ENCODE data around the gene C1orf21.

Gene C1orf21

GRCh38 chr1:184536246-184536985, 149.6 kb downstream of the C1orf21 start:
- H3K27me3 ChIP-seq (ENCODE audit: insufficient read depth, low read length): no peaks in the 10 kb centered on the region
- no peaks in the 10 kb centered on the region for H3K4me1 ChIP-seq (ENCODE audit: insufficient read depth, low read length)
- H3K36me3 ChIP-seq (ENCODE audit: insufficient read depth, low read length): no peaks in the 10 kb centered on the region
- no peak overlapping the region for H3K9ac ChIP-seq (ENCODE audit: low read depth, low read length)
- no peak overlapping the region for H3K27ac ChIP-seq (ENCODE audit: low read depth, low read length)
- no peak overlapping the region for H3K4me3 ChIP-seq (ENCODE audit: low read length)
- no peaks in the 10 kb centered on the region for H3K9me3 ChIP-seq (ENCODE audit: insufficient read depth, low read depth, low read length)
- 96% methylated on average over 7 of the region's 8 CpGs for WGBS

- Histone ChIP-seq H3K36me3 (ENCODE audit: insufficient read depth, low read length) (0 out of 2 replicates have a peak, but pooled peaks cover 3% of the 10 kb centered on the region), H3K9ac (ENCODE audit: low read depth, low read length) (no peak overlapping the region), H3K9me3 (ENCODE audit: insufficient read depth, low read depth, low read length) (no peaks in the 10 kb centered on the region), H3K4me3 (ENCODE audit: low read length) (no peak overlapping the region), H3K27ac (ENCODE audit: low read depth, low read length) (no peak overlapping the region), H3K27me3 (ENCODE audit: insufficient read depth, low read length) (no peaks in the 10 kb centered on the region), H3K4me1 (ENCODE audit: insufficient read depth, low read length) (no peaks in the 10 kb centered on the region)
- WGBS: 91% methylated on average over 1 of the region's 2 CpGs
These were observed 152.8 kb downstream of the C1orf21 start for GRCh38 chr1:184539580-184539979.

DNA sequence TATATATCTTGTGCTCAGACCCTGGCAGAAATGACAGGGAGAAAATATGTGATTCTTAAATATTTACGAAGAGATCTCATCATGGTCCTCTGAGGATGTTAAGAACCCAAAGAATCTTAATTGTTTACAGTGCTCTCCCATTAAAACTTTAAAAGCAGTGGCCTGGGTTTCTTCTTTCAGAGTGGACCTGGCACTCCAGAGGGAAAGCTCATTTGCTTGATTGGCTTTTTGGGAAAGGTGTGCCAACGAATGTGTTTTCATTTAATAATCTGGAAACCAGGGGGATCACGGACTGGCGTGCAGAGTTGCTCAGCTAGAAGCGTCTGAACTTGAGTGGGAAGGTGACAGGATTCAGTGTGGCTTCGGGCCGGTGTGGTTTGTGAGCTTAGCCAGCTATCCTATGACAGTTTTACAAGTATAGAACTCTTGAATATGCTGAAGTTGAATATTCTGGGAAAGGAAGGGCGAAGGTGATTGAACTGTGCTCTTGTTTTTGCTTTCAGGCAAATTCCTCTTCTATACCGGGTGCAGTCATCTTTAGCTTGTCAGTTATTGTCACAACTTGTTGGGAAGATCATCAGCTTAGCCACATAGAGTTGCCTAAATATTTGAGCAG, 154.8 kb downstream of the C1orf21 start:
- no peaks in the 10 kb centered on the region for H3K27me3 ChIP-seq (ENCODE audit: insufficient read depth, low read length)

GRCh38 chr1:184542291-184542690, 155.5 kb downstream of the C1orf21 start:
- H3K4me1 ChIP-seq (ENCODE audit: insufficient read depth, low read length): no peaks in the 10 kb centered on the region
- 89% methylated on average over 3 of the region's 3 CpGs for WGBS
- H3K9me3 ChIP-seq (ENCODE audit: insufficient read depth, low read depth, low read length): no peaks in the 10 kb centered on the region
- no peak overlapping the region for H3K27ac ChIP-seq (ENCODE audit: low read depth, low read length)
- H3K36me3 ChIP-seq (ENCODE audit: insufficient read depth, low read length): 0 out of 2 replicates have a peak, but pooled peaks cover 3% of the 10 kb centered on the region
- no peak overlapping the region for H3K4me3 ChIP-seq (ENCODE audit: low read length)
- H3K9ac ChIP-seq (ENCODE audit: low read depth, low read length): no peak overlapping the region
- no peaks in the 10 kb centered on the region for H3K27me3 ChIP-seq (ENCODE audit: insufficient read depth, low read length)

More for the DNA sequence above, 154.8 kb downstream of the C1orf21 start:
- 0 out of 2 replicates have a peak, but pooled peaks cover 3% of the 10 kb centered on the region for H3K36me3 ChIP-seq (ENCODE audit: insufficient read depth, low read length)
- H3K27ac ChIP-seq (ENCODE audit: low read depth, low read length): no peak overlapping the region
- H3K4me1 ChIP-seq (ENCODE audit: insufficient read depth, low read length): no peaks in the 10 kb centered on the region
- no peak overlapping the region for H3K9ac ChIP-seq (ENCODE audit: low read depth, low read length)
- no peaks in the 10 kb centered on the region for H3K9me3 ChIP-seq (ENCODE audit: insufficient read depth, low read depth, low read length)
- no peak overlapping the region for H3K4me3 ChIP-seq (ENCODE audit: low read length)
- 94% methylated on average over 9 of the region's 9 CpGs for WGBS

DNA sequence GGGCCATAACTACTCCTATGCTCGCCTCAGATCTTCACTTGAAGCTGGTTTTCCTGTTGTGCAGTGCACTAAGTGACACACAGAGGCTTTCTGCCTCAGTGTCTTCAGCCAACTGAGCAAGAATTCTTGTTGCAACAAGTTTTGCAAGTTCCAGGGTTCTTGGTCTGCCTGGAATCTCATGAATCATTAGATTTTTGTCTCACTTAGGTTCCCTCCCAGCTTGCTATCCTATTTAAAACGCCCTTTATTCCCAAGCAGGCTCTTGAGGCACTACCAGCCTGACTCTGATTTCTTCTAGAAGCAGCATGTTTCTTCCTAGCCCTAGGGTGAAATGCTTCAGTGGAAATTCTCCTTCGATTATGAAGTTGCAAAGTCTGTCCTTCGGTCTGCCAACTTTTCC, 158.8 kb downstream of the C1orf21 start:
- no peaks in the 10 kb centered on the region; the same call in 1 of the 2 replicates for H3K4me1 ChIP-seq (ENCODE audit: insufficient read depth, low read length)
- no peaks in the 10 kb centered on the region for H3K9me3 ChIP-seq (ENCODE audit: insufficient read depth, low read depth, low read length)
- WGBS: 90% methylated on average over 4 of the region's 4 CpGs
- H3K36me3 ChIP-seq (ENCODE audit: insufficient read depth, low read length): 0 out of 2 replicates have a peak, but pooled peaks cover 3% of the 10 kb centered on the region
- H3K9ac ChIP-seq (ENCODE audit: low read depth, low read length): no peak overlapping the region
- no peak overlapping the region for H3K27ac ChIP-seq (ENCODE audit: low read depth, low read length)
- no peaks in the 10 kb centered on the region for H3K27me3 ChIP-seq (ENCODE audit: insufficient read depth, low read length)
- H3K4me3 ChIP-seq (ENCODE audit: low read length): no peak overlapping the region

DNA sequence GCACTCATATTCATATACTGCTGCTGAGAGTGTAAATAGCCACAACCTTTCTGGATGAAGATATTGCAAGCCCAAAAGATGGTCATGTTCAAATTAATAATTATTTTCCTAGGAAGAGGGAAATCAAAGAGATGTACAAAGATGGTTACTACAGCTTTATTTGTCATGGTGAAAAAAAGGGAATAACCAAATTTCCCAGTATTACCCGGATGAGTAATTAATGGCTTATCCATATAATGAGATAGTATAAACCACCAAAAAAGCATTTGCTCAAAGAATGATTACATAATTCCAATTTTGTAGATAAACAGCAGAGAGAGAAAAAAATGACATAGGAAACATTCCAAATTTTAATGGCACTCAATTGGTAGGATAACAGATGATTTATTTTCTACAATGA, 165.6 kb downstream of the C1orf21 start:
- no CpG with 5 or more reads among the region's 1 CpG for WGBS
- H3K27me3 ChIP-seq (ENCODE audit: insufficient read depth, low read length): no peaks in the 10 kb centered on the region
- H3K4me3 ChIP-seq (ENCODE audit: low read length): no peak overlapping the region
- no peak overlapping the region for H3K9ac ChIP-seq (ENCODE audit: low read depth, low read length)
- H3K36me3 ChIP-seq (ENCODE audit: insufficient read depth, low read length): no peaks in the 10 kb centered on the region
- H3K4me1 ChIP-seq (ENCODE audit: insufficient read depth, low read length): peaks cover 6% of the 10 kb centered on the region
- H3K9me3 ChIP-seq (ENCODE audit: insufficient read depth, low read depth, low read length): no peaks in the 10 kb centered on the region
- H3K27ac ChIP-seq (ENCODE audit: low read depth, low read length): no peak overlapping the region

- Histone ChIP-seq H3K4me3 (ENCODE audit: low read length) (no peak overlapping the region), H3K27ac (ENCODE audit: low read depth, low read length) (no peak overlapping the region), H3K36me3 (ENCODE audit: insufficient read depth, low read length) (no peaks in the 10 kb centered on the region), H3K9me3 (ENCODE audit: insufficient read depth, low read depth, low read length) (no peaks in the 10 kb centered on the region), H3K27me3 (ENCODE audit: insufficient read depth, low read length) (no peaks in the 10 kb centered on the region), H3K9ac (ENCODE audit: low read depth, low read length) (no peak overlapping the region), H3K4me1 (ENCODE audit: insufficient read depth, low read length) (peaks cover 6% of the 10 kb centered on the region; the same call in 1 of the 2 replicates)
- WGBS: 91% methylated on average over 2 of the region's 2 CpGs
These were observed 167.0 kb downstream of the C1orf21 start for GRCh38 chr1:184553845-184554244.

- Histone ChIP-seq H3K9ac (ENCODE audit: low read depth, low read length) (no peak overlapping the region), H3K36me3 (ENCODE audit: insufficient read depth, low read length) (no peaks in the 10 kb centered on the region), H3K4me1 (ENCODE audit: insufficient read depth, low read length) (peaks cover 6% of the 10 kb centered on the region; the same call in 1 of the 2 replicates), H3K9me3 (ENCODE audit: insufficient read depth, low read depth, low read length) (no peaks in the 10 kb centered on the region), H3K27me3 (ENCODE audit: insufficient read depth, low read length) (no peaks in the 10 kb centered on the region), H3K4me3 (ENCODE audit: low read length) (no peak overlapping the region), H3K27ac (ENCODE audit: low read depth, low read length) (no peak overlapping the region)
- WGBS: 88% methylated on average over 4 of the region's 7 CpGs
These were observed 169.1 kb downstream of the C1orf21 start for GRCh38 chr1:184555665-184556641.

DNA sequence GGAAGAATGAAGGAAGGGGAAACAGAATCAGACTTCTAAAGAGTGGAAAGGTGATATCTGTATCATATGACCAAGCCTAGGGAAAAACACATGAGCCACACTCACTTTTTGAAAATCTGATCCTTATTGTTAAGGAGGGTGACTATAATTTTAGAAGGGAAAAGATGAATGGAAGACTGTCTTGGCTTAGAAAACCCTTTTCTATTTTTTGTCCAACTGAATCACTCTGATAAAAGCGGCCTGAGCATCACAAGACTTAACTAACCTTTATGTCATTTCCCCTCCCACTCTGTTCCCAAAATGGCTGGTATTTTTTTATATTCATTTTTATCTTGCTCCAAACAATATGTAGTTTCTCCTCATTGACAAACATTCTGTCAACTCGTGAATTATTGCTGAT, 169.8 kb downstream of the C1orf21 start:
- H3K27me3 ChIP-seq (ENCODE audit: insufficient read depth, low read length): no peaks in the 10 kb centered on the region
- H3K36me3 ChIP-seq (ENCODE audit: insufficient read depth, low read length): no peaks in the 10 kb centered on the region
- whole genome bisulfite sequencing: 100% methylated on average over 2 of the region's 2 CpGs
- H3K4me3 ChIP-seq (ENCODE audit: low read length): no peak overlapping the region
- H3K4me1 ChIP-seq (ENCODE audit: insufficient read depth, low read length): no peaks in the 10 kb centered on the region
- H3K9ac ChIP-seq (ENCODE audit: low read depth, low read length): no peak overlapping the region
- no peaks in the 10 kb centered on the region for H3K9me3 ChIP-seq (ENCODE audit: insufficient read depth, low read depth, low read length)
- no peak overlapping the region for H3K27ac ChIP-seq (ENCODE audit: low read depth, low read length)

GRCh38 chr1:184557423-184558347, 170.9 kb downstream of the C1orf21 start:
- Histone ChIP-seq H3K36me3 (ENCODE audit: insufficient read depth, low read length) (no peaks in the 10 kb centered on the region), H3K27me3 (ENCODE audit: insufficient read depth, low read length) (no peaks in the 10 kb centered on the region), H3K9me3 (ENCODE audit: insufficient read depth, low read depth, low read length) (no peaks in the 10 kb centered on the region), H3K4me3 (ENCODE audit: low read length) (no peak overlapping the region), H3K27ac (ENCODE audit: low read depth, low read length) (no peak overlapping the region), H3K4me1 (ENCODE audit: insufficient read depth, low read length) (no peaks in the 10 kb centered on the region), H3K9ac (ENCODE audit: low read depth, low read length) (no peak overlapping the region)
- 85% methylated on average over 2 of the region's 3 CpGs for WGBS

Measured in HUES64 (cell line).